Immature natural killer cell (primary cell): ENCODE results near the gene PCIF1. TPM values are rescaled to one million over a fixed set of nuclear protein-coding genes. Genes with fewer than 3 reads are reported as not detected.
"Not testable (repeated sequence)": the region's sequence is repeated elsewhere in the genome, so short reads cannot be mapped to it uniquely, and the experiment has no call there.

Source experiments
- DNase-seq, 3 donors: peaks; one replicate each; pipeline ENCODE4 v3.0.0; 2022; ENCODE audit warnings: mixed read lengths in 1 of 3
- H3K27ac Mint-ChIP-seq, 6 donors: one replicate each; pipeline ENCODE4 v1.8.0; 2020; ENCODE audit warnings: mixed read lengths in 6 of 6, mild to moderate bottlenecking in 5 of 6, inconsistent platforms in 4 of 6, moderate library complexity in 3 of 6
- H3K27me3 Mint-ChIP-seq, 3 donors: one replicate each; pipeline ENCODE4 v1.8.0; 2020 to 2021; ENCODE audit warnings: low read depth in 3 of 3, mild to moderate bottlenecking in 3 of 3, mixed read lengths in 3 of 3, moderate library complexity in 3 of 3, inconsistent platforms in 1 of 3
- H3K36me3 Mint-ChIP-seq, 3 donors: one replicate each; pipeline ENCODE4 v1.8.0; 2020; ENCODE audit warnings: mixed read lengths in 3 of 3, inconsistent platforms in 2 of 3, mild to moderate bottlenecking in 2 of 3
- H3K4me1 Mint-ChIP-seq, 2 donors: one replicate each; pipeline ENCODE4 v1.8.0; 2020; ENCODE audit warnings: inconsistent platforms in 2 of 2, mild to moderate bottlenecking in 2 of 2, mixed read lengths in 2 of 2, moderate library complexity in 1 of 2
- H3K4me3 Mint-ChIP-seq, 5 donors: one replicate each; pipeline ENCODE4 v1.8.0; 2020; ENCODE audit warnings: mild to moderate bottlenecking in 5 of 5, mixed read lengths in 5 of 5, inconsistent platforms in 3 of 5, moderate library complexity in 3 of 5
- H3K9me3 Mint-ChIP-seq, 6 donors: one replicate each; pipeline ENCODE4 v1.8.0; 2020; ENCODE audit warnings: mild to moderate bottlenecking in 6 of 6, mixed read lengths in 6 of 6, inconsistent platforms in 4 of 6, moderate library complexity in 3 of 6
- polyA plus RNA-seq, 3 donors: library from polyadenylated mRNA; unstranded; fragments of 300-500 nt; fragmentation: Illumina TruSeq; gene quantifications; one replicate each; pipeline ENCODE4 v1.2.3, GENCODE V29; 2021

PCIF1 gene
- polyA plus RNA-seq, 3 donors from 2014 or later: 78.4 to 93.4 (median 83.0) TPM

DNA sequence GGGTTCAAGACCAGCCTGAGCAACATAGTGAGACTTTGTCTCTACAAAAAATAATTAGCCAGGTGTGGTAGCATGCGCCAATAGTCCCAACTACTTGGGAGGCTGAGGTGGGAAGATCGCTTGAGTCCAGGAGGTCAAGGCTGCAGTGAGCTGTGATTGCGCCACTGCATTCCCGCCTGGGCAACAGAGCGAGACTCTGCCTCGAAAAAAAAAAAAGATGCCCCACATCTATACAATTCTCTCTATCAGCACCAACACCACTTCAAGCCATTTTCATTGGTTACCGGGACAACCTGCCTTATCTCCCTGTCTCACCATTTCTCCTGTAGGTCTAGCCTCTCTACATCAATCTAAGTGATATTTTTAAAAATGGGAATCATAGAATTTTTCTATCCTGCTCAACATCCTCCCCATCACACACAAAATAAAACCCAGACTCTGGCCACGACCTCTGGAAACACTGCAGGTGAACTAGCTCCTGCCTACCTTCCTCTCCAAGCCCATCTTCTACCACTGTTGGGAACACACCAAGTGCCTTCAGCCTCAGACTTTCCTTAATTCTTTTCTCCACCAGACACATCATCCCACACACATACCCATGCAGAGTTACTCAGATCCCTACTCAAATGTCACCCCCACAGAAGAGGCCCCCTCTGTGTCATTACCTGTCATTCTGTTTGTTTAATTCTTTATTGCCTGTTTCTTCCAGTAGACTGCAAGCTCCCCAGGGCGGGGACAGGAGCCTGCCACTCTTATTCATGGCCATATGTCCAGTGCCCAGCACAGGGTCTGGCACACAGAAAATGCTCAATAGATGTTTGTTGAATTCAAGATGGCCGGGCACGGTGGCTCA is 12.9 kb upstream of the PCIF1 start:
- no peak for DNase-seq
- Mint-ChIP-seq H3K27ac (no peak overlapping the region), H3K27me3 (peaks cover 4 to 9% (median 5%) of the 10 kb centered on the region in 3 donors), H3K36me3 (no peaks in the 10 kb centered on the region), H3K9me3 (no peaks in the 10 kb centered on the region), H3K4me3 (no peak overlapping the region), H3K4me1 (no peaks in the 10 kb centered on the region)

GRCh38 chr20:45924391-45925261 is 9.9 kb upstream of the PCIF1 start:
- Mint-ChIP-seq H3K27ac (no peak overlapping the region), H3K9me3 (no peaks in the 10 kb centered on the region), H3K4me3 (no peak overlapping the region), H3K36me3 (no peaks in the 10 kb centered on the region), H3K27me3 (peaks cover 2 to 9% (median 5%) of the 10 kb centered on the region in 3 donors), H3K4me1 (no peaks in the 10 kb centered on the region)
- no peak for DNase-seq

DNA sequence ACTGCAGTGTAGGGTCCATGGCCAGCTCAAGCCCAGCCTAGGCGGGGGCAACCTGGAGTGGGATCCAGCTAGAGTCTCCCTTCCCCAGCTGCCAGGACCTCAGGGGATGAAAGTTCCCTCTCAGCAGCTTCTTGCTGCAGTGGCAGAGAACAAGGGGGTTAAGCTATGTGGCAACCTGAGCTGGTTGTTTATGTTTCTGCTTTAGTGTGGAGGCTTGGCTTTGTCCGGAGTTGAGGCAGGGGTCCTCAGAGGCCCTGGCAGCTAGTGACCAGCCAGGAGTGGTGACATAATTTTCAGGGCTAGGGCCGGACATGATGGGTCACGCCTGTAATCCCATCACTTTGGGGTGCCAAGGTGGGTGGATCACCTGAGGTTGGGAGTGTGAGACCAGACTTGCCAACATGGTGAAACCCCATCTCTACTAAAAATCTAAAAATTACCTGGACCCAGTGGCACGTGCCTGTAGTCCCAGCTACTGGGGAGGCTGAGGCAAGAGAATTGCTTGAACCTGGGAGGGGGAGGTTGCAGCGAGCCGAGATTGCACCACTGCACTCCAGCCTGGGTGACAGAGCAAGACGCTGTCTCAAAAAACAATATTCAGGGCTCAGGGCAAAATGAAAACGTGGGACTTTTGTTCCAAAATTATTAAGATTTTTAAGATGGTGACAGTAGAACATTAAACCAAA is 8.5 kb upstream of the PCIF1 start:
- DNase-seq: no peak
- H3K27ac Mint-ChIP-seq: no peak overlapping the region
- H3K4me3 Mint-ChIP-seq: no peak overlapping the region
- H3K36me3 Mint-ChIP-seq: no peaks in the 10 kb centered on the region
- peaks cover under 1 to 4% (median 1%) of the 10 kb centered on the region in 3 donors for H3K27me3 Mint-ChIP-seq
- no peaks in the 10 kb centered on the region for H3K4me1 Mint-ChIP-seq
- H3K9me3 Mint-ChIP-seq: no peaks in the 10 kb centered on the region

GRCh38 chr20:45926731-45927070 is 7.8 kb upstream of the PCIF1 start:
- Mint-ChIP-seq H3K36me3 (no peaks in the 10 kb centered on the region), H3K27ac (no peak overlapping the region), H3K27me3 (peaks cover 0 to 3% (median 0%) of the 10 kb centered on the region in 3 donors), H3K4me1 (no peaks in the 10 kb centered on the region), H3K4me3 (no peak overlapping the region), H3K9me3 (no peaks in the 10 kb centered on the region)
- DNase-seq: no peak

GRCh38 chr20:45927071-45927878 is 7.2 kb upstream of the PCIF1 start:
- Mint-ChIP-seq H3K27ac (peak overlapping the region in 1 of 6 donors; percentile 26), H3K27me3 (no peaks in the 10 kb centered on the region), H3K9me3 (no peaks in the 10 kb centered on the region), H3K4me1 (no peaks in the 10 kb centered on the region), H3K4me3 (no peak overlapping the region), H3K36me3 (no peaks in the 10 kb centered on the region)
- DNase-seq: no peak

DNA sequence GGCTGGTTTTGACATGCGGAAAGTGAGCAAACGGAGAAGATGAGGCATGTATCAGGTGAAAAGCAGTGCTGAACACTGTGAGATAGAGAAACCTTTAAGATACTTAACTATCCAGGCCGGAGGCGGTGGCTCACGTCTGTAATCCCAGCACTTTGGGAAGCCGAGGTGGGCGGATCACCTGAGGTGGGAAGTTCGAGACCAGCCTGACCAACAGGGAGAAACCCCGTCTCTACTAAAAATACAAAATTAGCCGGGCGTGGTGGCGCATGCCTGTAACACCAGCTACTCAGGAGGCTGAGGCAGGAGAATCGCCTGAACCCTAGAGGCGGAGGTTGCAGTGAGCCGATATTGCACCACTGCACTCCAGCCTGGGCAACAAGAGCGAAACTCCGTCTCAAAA is 2.8 kb upstream of the PCIF1 start:
- H3K36me3 Mint-ChIP-seq, H3K27ac Mint-ChIP-seq, DNase-seq, H3K9me3 Mint-ChIP-seq, H3K4me3 Mint-ChIP-seq: not testable (repeated sequence)
- Mint-ChIP-seq H3K4me1 (peaks cover 18 to 20% of the 10 kb centered on the region in 2 donors), H3K27me3 (peaks cover 17 to 19% (median 17%) of the 10 kb centered on the region in 3 donors)

GRCh38 chr20:45933266-45934045 is 1.0 kb upstream of the PCIF1 start:
- H3K9me3 Mint-ChIP-seq: no peaks in the 10 kb centered on the region
- peaks cover 17 to 19% (median 19%) of the 10 kb centered on the region in 3 donors for H3K27me3 Mint-ChIP-seq
- peak overlapping the region; percentile 94 to 98 (median 97) for H3K27ac Mint-ChIP-seq
- H3K36me3 Mint-ChIP-seq: peaks cover 4 to 9% (median 5%) of the 10 kb centered on the region in 3 donors
- H3K4me1 Mint-ChIP-seq: peaks cover 32 to 33% of the 10 kb centered on the region in 2 donors
- DNase-seq: peak; percentile 47 to 52 (median 49)
- H3K4me3 Mint-ChIP-seq: peak overlapping the region; percentile 93 to 97 (median 96)

DNA sequence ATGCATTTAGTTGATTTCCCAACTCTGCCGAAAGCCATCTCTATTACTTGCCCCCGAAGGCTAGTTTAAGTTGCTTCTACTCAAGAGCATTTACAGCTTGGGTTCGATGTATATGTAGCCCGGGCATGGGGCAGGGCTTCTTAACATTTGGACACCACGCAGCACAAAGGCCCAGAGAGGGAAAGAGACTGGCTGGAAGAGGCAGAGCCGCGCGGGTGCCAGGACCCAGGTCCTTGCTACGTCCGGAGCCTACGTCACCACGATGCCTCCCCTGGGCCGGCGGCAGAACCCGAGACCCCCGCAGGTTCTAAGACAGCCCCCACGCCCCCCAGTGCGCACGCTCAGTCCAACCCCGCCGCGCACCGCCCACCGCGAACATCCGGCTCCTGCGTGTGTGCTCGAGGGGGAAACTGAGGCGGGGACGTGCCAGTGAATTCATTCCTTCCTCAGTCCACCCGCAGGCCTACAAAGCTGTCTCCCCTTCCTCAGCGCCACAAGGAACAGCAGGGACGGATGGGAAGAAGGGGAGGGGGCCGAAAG is 367 bp upstream of the PCIF1 start:
- DNase-seq: no peak

DNA sequence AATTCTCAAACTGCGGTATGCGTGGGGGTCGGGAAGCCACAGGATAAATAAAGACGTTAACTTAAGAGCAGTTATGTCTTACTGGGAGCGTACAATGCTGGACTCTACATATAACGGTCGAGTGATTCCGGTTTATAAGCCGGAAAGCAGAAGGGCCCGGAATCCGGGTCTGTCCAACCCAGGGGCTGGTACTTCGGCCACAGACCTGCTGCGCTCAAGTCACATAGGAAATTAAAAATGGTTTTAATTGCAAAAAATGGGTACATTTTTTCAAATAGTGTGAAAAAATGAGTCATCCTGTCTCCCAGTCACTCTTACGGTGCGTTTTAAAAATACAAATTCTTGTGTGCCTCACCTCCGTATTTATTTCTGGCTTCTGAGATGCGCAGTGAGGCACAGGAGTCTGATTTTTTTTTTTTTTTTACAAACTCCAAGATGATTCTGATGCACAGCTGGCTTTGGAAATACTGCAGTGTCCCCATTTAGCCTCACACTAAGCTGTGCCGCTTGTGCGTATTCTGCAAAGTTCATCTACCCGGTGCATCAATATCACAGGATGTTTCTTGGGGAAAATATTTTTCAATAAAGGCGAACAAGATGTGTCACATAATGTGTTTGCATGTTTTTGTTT is 1.0 kb downstream of the PCIF1 start:
- peaks cover 12 to 25% (median 13%) of the 10 kb centered on the region in 3 donors for H3K36me3 Mint-ChIP-seq
- H3K27me3 Mint-ChIP-seq: peaks cover 17 to 19% (median 19%) of the 10 kb centered on the region in 3 donors
- H3K27ac Mint-ChIP-seq: peak overlapping the region; percentile 94 to 97 (median 96)
- no peaks in the 10 kb centered on the region for H3K9me3 Mint-ChIP-seq
- H3K4me1 Mint-ChIP-seq: peaks cover 34% of the 10 kb centered on the region in 2 donors
- peak overlapping the region; percentile 91 to 96 (median 94) for H3K4me3 Mint-ChIP-seq
- no peak for DNase-seq

More for the DNA sequence above, 367 bp upstream of the PCIF1 start:
- Mint-ChIP-seq H3K27me3 (peaks cover 17 to 19% (median 19%) of the 10 kb centered on the region in 3 donors), H3K4me3 (peak overlapping the region; percentile 93 to 97 (median 96)), H3K36me3 (peaks cover 4 to 12% (median 5%) of the 10 kb centered on the region in 3 donors), H3K4me1 (peaks cover 34% of the 10 kb centered on the region in 2 donors), H3K27ac (peak overlapping the region; percentile 94 to 98 (median 97)), H3K9me3 (no peaks in the 10 kb centered on the region)

DNA sequence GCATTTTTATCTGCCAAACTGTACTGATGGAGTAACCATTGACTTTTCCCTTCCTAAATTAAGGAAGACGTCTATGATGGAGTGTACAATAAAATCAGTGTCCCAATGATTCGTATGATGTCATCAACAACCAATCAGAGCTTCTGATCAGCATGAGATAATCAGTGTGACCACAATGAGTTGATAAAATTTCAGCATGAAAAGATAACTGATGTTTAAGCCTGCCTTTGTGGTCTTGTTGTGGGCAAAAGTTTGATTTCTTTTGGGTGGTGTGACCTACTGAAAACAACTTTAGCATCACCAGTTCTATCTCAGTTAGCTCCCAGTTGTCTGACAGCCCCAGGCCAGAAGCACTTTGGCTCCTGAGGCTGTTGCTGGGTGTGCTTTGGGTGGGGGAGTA is 3.3 kb downstream of the PCIF1 start:
- no peaks in the 10 kb centered on the region for H3K9me3 Mint-ChIP-seq
- peaks cover 34% of the 10 kb centered on the region in 2 donors for H3K4me1 Mint-ChIP-seq
- peaks cover 12 to 25% (median 13%) of the 10 kb centered on the region in 3 donors for H3K36me3 Mint-ChIP-seq
- DNase-seq: no peak
- H3K27ac Mint-ChIP-seq: peak overlapping the region in 5 of 6 donors; percentile 55 to 89 (median 78)
- peaks cover 17 to 19% (median 19%) of the 10 kb centered on the region in 3 donors for H3K27me3 Mint-ChIP-seq
- peak overlapping the region in 4 of 5 donors; percentile 38 to 64 (median 52) for H3K4me3 Mint-ChIP-seq

GRCh38 chr20:45938727-45939438 is 4.4 kb downstream of the PCIF1 start:
- Mint-ChIP-seq H3K4me1 (peaks cover 32% of the 10 kb centered on the region in 2 donors), H3K9me3 (no peaks in the 10 kb centered on the region), H3K4me3 (no peak overlapping the region), H3K27ac (peak overlapping the region in 3 of 6 donors; percentile 55 to 89 (median 79)), H3K27me3 (peaks cover 15 to 16% (median 16%) of the 10 kb centered on the region in 3 donors), H3K36me3 (peaks cover 14 to 30% (median 14%) of the 10 kb centered on the region in 3 donors)
- no peak for DNase-seq
